HG03135 (cell line): Measurements from ENCODE around the gene ALDH1L1.

Experiments used
- ATAC-seq: cut with Tn5 transposase; IDR thresholded peaks from one replicate; pipeline ENCODE4 v1.9.1; 2021; ENCODE audit warnings: mild to moderate bottlenecking, moderate library complexity; ENCODE audit not compliant: unreplicated experiment

Gene ALDH1L1

DNA sequence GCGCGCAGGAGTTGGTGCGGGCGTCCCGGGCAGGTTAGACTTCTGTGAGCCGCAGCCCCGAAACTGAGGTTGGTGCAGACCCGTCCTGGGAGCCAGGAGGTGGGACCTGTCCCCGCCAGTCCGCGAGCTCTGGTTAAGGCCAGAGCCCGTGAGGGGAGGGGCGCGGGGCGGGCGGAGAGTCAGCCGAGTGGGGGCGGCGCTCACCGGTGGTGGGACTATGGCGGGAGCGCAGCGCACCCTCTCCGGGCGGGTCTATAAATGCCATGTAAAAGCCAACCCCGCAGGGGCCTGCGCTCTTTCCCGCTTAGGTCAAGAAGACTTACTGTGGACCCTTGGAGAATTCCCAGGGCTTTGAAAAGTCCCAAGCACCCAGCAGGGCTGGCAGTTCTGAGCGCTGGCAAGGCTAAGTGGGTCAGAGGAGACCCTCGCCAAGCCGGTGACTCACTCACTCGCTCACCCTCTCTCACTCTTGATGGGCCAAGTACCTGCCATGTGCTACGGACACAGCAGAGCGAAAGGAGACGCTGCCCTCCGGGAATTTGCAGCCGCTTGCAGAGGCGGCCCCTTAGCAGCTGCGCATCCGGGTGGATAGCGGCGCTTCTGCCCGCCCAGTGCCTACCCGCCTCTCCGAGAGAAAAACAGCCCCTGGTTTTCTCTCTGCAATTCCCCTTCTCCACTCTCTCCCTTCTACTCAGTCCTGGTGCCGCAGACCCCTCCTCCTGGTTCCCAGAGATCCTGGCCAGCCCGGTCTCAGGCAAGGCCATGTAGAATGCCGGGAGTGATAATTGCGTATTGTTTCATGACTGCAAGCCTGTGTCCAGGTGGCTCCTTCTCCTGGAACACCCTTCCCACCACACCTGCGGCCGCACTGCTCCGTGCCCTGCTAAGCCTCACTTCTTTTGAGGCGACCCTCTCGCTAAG, at the start of gene ALDH1L1:
Gene ALDH1L1, minus strand, starts transcription at position 110 of the 921 bp plus-strand sequence. CDS start 19,607 bp downstream, outside the sequence.
- no peak for ATAC-seq

DNA sequence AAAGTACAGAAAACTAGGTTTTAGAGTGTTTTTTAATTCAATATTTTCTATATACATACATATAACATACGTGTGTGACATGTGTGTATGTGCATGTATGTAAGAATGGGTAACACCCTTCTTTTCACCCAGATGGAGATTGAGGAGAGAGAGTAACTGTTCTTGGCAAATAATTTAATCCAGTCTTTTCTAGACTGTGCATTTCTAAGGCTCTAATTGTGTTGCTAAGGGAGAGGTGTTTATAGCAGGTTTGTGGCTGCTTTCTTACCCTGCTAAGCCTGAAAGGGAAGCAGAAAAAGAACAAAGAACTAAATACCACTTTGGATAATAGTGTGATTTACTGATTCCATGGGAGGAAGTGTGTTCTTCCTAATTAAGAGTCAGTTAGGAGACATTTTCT, 46.0 kb upstream of the ALDH1L1 start:
- no peak for ATAC-seq

DNA sequence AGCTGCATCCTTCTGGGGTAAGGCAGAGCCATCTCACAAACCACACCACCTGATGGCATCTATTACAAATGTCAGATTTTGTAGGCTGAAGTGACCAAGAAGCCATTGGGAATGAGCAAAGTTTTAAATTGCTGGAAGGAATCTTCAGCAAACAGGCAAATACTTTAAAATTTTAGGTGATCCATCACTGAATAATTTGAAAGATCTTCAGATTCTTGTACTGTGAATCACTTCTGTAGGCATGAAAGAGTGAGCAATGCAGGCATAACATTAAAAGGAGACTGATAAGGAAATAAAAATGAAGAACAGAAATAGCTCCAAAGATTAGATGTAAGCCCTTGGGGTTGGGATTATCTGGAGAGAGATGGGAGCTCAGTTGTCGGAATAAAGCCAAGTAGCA, 36.0 kb upstream of the ALDH1L1 start:
- no peak for ATAC-seq

DNA sequence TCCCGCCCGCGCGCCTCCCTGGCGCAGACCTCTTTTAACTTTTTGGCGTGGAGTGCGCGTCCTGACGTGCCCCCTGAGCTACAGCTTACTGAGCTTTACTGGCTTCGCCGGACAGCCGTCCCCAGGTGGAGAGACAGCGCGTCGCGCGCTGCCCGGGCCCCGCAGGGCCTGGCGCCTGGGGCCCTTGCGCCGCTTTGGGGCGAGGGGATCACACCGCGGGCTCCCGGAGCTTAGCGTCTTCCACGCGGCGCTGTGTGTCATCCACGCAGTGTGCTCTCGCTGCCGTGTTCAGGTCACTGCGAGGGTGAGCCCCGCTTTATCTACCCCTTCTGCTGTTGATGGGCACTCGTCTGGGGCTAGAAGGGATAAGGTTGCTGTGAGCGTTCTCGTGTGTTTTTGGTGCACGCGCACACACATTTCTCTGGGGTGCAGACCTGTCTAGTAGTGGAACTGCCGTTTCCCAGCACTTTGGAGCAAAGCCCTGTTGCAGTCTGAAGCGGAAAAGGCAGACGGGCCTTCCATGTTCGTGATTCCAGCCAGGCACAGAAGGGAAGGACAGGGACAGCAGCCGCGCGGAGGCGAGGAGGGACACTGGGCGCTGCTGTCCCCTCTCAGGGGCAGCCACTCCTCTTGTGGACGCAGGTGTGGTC, 33.1 kb upstream of the ALDH1L1 start:
- no peak for ATAC-seq

DNA sequence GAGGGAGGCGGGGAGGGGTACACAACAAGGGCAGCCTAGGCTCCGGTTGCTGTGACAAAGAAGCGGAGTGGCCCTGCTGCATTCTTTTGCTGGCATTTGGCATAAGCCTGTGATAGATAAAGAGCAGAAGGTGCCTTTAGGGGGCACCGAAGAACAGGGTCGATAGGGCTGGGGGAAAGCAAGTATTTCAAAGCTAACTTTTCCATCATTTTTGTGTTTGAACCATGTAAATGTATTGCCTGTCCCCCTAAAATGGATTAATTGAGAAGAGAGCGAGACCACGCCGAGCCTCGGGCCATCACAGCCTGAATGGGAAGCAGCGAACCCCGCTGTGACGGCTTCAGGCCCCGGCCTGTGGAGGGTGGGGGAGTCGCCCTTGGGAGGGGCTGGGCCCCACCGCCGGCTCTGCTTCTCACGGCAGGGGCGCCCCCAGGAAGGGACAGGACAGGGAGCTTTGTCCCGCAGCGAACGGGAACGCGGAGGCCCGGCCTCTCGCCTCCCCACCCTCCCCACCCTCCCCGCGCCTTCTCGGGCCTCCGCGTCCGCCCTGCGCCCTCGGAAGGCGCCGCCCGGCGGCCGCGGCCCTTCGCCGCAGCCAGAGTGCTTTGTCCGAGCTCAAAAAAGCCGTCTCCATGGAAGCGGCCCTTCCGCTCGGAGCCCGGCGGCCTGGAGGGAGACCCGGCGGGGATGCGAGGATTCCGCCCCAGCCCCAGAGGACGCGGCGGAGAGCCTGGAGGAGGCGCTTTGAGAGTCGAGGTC, 32.4 kb upstream of the ALDH1L1 start:
- ATAC-seq: no peak

DNA sequence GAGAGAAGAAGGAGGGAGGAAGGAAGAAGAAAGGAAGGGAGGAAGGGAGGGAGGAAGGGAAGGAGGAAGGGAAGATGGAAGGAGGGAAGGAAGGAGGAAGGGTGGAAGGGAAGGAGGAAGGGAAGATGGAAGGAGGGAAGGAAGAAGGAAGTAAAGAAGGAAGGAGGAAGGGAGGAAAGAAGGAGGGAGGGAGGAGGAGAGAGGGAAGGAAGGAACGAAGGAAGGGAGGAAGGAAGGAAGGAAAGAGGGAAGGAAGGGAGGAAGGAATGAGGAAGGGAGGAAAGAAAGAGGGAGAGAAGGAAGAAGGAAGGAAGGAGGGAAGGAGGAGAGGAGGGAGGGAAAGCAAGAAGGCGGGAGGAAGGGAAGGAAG, 31.8 kb upstream of the ALDH1L1 start:
- no peak for ATAC-seq

DNA sequence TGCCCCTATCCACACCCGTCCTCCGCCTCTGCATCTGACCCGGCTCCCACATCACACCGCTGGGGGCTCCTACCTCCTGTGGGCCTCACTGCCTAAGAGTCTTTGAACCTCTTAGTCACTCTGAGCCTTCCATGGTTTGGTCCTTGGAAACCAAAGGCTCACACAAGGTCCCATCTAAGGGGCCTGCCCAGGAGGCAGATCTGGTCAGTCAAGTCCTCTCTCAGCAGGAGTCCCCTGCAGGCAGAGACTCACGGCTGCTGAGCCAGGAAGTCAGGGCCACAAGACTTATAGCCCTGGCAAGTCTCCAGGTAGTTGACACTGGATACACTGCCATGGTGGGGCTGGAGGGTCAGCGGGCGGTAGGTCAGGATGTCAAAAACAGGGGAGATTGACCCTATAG, 31.2 kb upstream of the ALDH1L1 start:
- no peak for ATAC-seq

DNA sequence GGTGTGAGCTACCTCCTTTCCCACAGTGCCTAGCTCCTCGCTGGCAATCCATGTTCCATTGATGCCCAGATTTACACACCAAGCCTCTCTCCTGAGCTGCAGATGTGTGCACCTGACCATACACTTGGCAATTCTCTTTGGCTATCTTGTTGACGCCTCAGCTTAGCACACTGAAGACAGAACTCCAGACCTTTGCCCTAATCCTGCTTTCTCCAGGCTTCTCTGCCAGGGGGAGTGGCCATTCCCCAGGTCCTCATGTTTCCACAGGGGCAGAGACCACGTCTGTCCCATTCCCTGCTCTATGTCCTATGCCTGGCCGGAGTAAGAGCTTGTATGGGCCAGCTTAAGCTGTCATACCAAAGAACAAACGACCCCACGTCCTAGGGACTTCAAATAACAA, 30.2 kb upstream of the ALDH1L1 start:
- no peak for ATAC-seq

DNA sequence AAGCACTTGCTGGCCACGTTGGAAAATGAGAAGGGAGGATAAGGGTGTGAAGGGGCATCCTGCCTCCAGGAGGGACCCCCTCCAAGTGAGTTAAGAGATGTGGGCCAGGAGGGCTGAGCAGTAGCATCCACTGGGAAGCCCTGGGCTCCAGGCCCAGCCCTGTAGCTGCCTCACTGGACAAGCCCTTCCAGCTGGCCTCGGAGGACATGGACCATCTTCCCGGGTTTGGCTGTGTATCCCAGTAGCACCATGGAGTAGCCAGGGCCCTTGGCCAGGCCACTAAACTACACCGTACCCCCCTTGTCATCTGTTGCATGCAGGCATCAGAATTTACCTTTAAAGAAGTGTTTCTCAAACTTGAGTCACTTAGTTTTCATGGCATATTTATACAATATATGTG, 29.4 kb upstream of the ALDH1L1 start:
- ATAC-seq: no peak

DNA sequence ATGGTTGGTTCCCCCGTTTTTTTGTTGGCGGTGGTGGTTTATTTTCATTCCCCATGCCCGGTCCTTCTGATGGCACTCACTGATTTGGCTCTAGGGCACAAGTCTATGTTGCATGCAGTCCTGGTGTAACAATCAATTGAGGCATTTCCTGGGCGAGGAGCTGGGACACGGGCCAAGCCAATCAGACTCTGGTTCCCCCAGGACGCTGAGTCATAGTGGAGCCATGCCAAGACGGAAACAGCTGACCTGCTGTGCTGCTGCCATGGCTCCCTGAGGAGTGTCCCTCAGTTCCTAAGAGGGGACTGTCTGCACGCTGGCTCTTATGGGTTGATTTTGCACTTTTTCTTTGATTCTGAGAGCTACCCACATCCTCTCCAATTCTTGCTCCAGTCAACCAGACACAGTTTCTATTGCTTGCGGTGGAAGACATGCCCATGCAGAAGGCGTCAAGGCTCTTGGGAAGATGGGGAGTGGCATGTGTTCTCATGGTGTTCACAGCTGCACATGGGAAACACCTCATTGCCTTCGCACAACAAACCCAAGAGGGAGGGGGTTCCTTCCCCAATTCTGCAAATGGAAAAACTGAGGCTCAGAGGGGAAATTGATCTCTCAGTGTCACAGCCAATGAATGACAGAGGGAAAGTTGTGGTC, 28.3 kb upstream of the ALDH1L1 start:
- no peak for ATAC-seq

DNA sequence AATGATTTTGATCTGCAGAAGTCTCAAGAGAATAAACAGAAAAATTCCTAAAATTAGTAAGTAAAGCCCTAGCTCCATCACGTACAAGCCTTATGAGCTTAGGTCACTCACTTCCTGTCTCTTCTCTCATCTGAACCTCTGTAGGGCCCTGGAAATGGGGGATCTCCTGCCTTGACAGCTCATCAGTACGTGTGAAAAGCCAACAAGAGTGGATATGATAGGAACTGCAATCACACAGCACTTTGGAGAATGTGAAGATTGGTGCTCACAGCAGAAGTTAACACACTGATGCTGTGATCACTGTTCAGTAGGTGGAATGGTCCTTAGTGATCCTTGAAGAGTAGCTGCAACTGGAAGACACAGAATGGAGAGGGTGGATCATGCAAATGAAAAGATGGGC, 27.8 kb upstream of the ALDH1L1 start:
- no peak for ATAC-seq

DNA sequence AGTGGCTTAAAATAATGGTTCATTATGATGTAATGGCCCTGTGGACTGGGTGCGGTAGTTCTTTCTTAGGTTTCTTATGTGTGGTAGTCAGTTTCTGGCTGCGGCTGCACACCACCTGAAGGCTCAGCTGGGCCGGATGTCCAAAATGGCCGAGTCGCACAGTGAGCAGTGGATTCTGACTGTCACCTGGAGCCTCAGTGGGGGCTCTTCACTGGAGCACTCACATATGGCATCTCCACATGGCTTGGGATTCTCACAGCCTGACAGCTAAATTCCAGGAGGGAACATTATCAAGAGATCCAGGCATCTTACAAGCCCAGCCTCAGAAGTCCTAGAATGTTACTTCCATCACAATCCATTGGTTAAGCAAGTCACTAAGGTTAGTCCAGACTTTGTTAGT, 26.8 kb upstream of the ALDH1L1 start:
- no peak for ATAC-seq

DNA sequence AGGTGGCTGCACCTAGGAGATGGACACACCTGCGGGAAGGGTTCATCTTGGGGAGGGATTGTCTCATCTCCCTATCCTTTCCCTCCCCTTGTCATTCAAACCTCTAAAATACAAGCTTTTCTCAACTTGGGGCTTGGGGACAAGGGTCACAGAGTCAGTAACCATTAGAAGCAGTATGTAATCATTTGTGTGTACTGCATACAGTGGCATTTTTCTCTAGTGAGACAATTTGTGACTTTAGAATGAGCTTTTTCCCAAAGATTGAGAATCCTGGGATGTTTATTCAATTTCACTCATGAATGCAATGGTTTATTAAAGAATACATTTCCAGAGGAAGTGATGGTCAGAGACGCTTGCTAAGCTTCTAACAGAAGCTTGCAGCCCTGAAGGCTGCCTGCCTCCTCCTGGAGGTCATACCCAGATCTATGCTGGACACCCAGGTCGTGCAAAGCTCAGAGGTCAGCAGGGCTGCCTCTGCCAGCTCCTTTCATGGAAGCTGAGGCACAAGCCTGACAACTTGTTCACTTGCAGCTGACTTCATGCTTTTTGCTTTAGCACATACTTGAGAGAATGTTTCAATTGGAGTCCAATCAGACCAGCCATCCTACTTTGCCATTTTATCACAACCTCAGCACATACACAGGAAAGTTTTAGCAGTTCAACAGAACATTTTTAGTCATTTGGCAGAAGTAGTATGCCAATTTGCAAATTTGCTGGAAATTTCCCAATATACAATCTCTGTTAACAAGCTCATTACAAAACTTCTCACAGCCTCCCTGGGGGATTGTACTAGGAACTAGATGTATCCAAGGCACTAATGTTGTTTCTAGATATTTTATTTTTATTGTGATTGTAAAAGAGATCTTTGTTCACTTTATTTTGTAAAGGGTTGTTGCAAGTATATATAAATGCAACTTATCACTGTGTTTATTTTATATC, 25.6 kb upstream of the ALDH1L1 start:
- no peak for ATAC-seq

DNA sequence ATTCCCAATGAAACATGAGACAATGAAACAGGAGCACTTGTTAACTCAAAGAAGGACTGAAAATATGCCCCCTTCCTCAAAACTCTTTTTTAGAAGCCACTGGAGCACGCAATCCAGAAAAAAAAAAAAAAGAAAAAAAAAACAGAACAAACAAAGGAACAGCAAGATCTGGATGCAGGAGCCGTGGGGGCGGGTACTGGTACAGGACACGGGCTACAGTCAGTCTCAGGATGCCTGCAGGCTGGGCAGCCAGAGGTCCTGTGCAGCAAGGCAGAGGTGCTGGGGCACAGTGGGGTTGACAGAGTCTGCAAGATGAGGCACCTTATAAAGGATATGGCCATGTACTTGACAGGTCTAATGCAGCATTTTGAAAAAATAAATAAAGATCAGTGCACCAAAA, 22.3 kb upstream of the ALDH1L1 start:
- no peak for ATAC-seq

DNA sequence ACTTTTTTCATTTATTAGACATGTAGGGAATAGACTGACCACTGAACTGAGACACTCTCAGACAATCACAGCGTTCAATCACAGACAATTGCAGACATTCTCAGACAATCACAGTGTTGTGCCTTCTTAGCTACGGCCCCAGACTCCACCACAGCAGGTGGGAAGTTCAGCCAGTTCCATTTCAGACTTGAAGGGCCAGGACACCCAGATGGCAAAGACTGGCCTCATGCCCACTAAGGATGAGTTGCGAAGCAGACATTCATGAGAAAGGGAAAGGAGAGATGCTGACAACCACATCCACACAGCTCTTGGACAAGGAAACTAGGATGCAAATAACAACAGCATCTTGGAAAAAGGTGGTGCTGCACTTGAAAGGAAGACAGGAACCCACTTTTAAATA, 21.9 kb upstream of the ALDH1L1 start:
- no peak for ATAC-seq

DNA sequence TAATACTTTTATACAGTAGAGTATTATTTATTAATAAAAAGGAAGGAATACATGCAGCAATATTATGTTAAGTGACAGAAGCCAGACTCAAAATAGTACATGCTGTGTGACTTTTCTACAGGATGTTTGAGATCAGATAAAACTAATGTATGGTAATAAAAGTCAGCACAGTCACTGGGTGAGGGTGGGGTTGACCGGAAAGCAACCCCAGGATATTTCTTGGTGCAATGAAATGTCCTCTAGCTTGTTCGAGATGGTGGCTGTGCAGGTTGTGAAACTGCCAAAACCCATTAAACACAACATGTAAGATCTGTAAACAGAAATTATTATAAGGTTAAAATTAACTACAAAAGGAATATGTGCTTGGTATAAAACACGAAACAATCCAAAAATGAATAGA, 20.8 kb upstream of the ALDH1L1 start:
- no peak for ATAC-seq

DNA sequence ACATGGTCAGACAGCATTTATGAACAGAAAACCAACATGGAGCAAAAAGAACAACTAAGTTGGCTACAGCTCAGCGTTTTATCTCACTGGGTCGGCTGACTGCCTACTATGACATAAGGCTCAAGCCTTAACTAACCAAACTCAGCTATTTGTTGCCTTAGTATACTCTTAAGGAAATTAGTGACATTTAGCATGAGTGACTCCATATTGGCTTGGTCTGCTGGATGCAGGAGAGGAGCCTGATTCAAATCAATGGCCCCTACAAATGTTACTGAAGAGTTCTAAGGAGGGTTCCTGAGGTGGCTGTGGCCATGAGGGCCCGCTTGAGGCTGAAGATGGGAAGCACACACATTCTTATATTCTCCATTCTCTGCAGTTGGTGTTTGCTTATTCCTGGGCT, 20.1 kb upstream of the ALDH1L1 start:
- ATAC-seq: no peak

DNA sequence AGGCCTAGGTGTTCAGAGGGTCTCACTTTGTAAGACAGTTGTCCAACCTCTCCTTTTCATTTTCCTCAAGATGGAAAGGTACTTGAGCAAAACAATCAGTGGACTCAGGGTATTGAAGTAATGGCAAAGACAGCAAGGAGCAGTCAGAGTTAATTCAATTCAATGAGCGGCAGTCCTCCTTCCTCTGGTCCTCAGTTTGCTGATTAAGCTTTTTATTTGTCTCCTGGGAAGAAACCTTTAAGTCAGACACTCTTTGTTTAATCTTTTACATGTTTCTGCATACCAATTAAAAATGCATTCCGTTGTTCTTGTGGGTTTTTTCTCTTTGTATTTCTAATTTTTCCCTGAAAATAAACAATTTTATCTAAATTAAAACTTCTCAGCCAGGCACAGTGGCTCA, 18.9 kb upstream of the ALDH1L1 start:
- ATAC-seq: no peak

DNA sequence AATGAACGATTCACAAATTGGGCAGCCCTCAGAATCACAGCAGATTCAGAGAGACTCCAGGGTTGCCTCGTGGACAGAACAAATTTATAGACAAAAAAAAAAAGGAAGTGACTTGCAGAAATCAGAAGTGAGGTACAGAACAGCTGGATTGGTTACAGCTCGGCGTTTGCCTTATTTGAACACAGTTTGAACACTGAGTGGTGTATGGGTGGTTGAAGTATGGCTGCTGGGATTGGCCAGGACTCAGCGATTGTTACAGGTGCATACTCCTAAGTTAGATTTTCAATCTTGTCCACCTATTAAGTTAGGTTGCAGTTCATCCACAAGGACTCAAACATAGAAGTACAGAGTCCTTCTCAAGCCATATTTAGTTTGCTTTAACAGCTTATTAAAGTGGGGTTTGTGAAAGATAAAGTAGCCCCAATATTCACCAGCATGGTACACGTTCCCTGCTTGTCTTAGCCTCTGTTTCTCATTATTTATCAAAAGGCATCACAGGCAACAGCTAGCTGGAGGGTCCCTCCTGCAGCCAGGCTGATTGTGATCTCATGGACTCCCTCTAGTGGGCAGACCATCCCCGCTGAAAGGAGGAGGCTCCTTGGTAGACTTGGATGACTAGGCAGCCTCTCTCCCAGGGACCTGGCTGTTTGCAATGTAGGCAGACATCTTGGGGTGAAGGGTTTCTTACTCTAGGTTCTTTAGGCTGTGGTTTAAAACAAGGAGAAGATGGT, 17.6 kb upstream of the ALDH1L1 start:
- ATAC-seq: no peak
